RKO (cell line): ENCODE data around the gene RPL15.
"Not testable (repeated sequence)": the region's sequence is repeated elsewhere in the genome, so short reads cannot be mapped to it uniquely, and the experiment has no call there.

Source experiments
- DNase-seq: peaks from one replicate; pipeline ENCODE4 v3.0.0-alpha.2; 2016; ENCODE audit warnings: low spot score

Gene RPL15

GRCh38 chr3:23916886-23917678 lies at the start of gene RPL15, which contains the start of gene NKIRAS1:
TSS of gene RPL15 (plus strand) at chr3:23917132. CDS start at chr3:23917860, 728 bp downstream.
TSS of gene NKIRAS1 (minus strand) at chr3:23916990. CDS start at chr3:23910904, 6,086 bp downstream.
- peak; percentile 97 for DNase-seq

- DNase-seq: no peak
Observed at GRCh38 chr3:23867400-23867799, 49.5 kb upstream of the RPL15 start.

GRCh38 chr3:23867838-23868237 lies 49.1 kb upstream of the RPL15 start:
- no peak for DNase-seq

GRCh38 chr3:23869977-23870662 lies 46.8 kb upstream of the RPL15 start:
- no peak for DNase-seq

- DNase-seq: not testable (repeated sequence)
Observed at GRCh38 chr3:23870663-23871043, 46.3 kb upstream of the RPL15 start.

- not testable (repeated sequence) for DNase-seq
Observed at GRCh38 chr3:23871361-23871760, 45.6 kb upstream of the RPL15 start.

- DNase-seq: no peak
Observed at GRCh38 chr3:23872330-23872729, 44.6 kb upstream of the RPL15 start.

GRCh38 chr3:23873941-23874340 lies 43.0 kb upstream of the RPL15 start:
- no peak for DNase-seq

- no peak for DNase-seq
Observed at GRCh38 chr3:23874359-23875112, 42.4 kb upstream of the RPL15 start.

GRCh38 chr3:23875113-23875725 lies 41.7 kb upstream of the RPL15 start:
- no peak for DNase-seq

GRCh38 chr3:23876923-23877322 lies 40.0 kb upstream of the RPL15 start:
- DNase-seq: no peak

- no peak for DNase-seq
Observed at GRCh38 chr3:23877329-23877980, 39.5 kb upstream of the RPL15 start.

- DNase-seq: no peak
Observed at GRCh38 chr3:23879485-23879884, 37.4 kb upstream of the RPL15 start.

- DNase-seq: no peak
Observed at GRCh38 chr3:23880703-23881339, 36.1 kb upstream of the RPL15 start.

- not testable (repeated sequence) for DNase-seq
Observed at GRCh38 chr3:23881993-23882392, 34.9 kb upstream of the RPL15 start.

- no peak for DNase-seq
Observed at GRCh38 chr3:23882487-23882918, 34.4 kb upstream of the RPL15 start.

- DNase-seq: peak; percentile 29
Observed at GRCh38 chr3:23884481-23884880, 32.5 kb upstream of the RPL15 start.

- DNase-seq: no peak
Observed at GRCh38 chr3:23885210-23885609, 31.7 kb upstream of the RPL15 start.

GRCh38 chr3:23886311-23886710 lies 30.6 kb upstream of the RPL15 start:
- DNase-seq: no peak

GRCh38 chr3:23888617-23889228 lies 28.2 kb upstream of the RPL15 start:
- peak; percentile 55 for DNase-seq

- no peak for DNase-seq
Observed at GRCh38 chr3:23889386-23889785, 27.5 kb upstream of the RPL15 start.
